Measurements from ENCODE around the gene PGAP2. TPM values are rescaled to one million over a fixed set of nuclear protein-coding genes. Genes with fewer than 3 reads are reported as not detected.
"Not testable (repeated sequence)": the region's sequence is repeated elsewhere in the genome, so short reads cannot be mapped to it uniquely, and the experiment has no call there.

The PGAP2 gene
- total RNA-seq, 1 donor from 2014 or later: 22.7 TPM

DNA sequence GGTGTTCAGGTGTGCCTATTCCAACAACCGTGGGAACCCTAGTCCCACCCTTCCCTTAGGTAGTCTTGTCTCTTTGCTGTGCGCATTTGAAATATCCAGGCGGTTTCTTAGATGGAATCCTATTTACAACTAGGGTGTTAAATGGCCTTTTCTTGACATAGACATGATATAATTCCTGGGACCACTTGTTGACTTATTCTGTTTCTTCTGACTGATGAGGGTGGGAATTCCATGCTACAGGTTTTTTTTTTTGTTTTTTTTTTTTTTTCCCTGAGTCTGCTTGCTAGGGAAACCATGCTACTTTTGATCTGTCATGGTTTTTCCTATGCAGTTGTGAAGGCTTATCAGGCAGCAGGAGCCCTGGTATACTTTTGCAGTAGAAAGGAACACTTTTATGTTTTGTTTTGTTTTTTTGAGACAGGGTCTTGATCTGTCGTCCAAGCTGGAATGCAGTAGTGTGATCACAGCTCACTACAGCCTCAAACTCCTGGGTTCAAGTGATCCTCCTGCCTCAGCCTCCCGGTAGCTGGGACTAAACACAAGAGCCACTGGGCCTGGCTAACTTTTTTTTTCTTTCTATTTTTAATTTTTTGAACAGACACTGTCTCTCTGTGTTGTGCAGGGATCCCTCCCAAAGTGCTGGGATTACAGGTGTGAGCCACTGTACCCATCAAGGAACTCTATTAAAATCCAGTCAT lies 48.6 kb downstream of the PGAP2 start:
- Mint-ChIP-seq H3K27me3 (ENCODE audit: unreplicated experiment) (peaks cover 8% of the 10 kb centered on the region), H3K27ac (ENCODE audit: unreplicated experiment) (no peak overlapping the region), H3K4me3 (ENCODE audit: unreplicated experiment) (peak overlapping the region; percentile 94), H3K36me3 (ENCODE audit: low read depth, unreplicated experiment) (peaks cover 4% of the 10 kb centered on the region), H3K4me1 (ENCODE audit: unreplicated experiment) (peaks cover 45% of the 10 kb centered on the region), H3K9me3 (ENCODE audit: unreplicated experiment) (peaks cover 4% of the 10 kb centered on the region)
- TF ChIP-seq, protein P1, sequence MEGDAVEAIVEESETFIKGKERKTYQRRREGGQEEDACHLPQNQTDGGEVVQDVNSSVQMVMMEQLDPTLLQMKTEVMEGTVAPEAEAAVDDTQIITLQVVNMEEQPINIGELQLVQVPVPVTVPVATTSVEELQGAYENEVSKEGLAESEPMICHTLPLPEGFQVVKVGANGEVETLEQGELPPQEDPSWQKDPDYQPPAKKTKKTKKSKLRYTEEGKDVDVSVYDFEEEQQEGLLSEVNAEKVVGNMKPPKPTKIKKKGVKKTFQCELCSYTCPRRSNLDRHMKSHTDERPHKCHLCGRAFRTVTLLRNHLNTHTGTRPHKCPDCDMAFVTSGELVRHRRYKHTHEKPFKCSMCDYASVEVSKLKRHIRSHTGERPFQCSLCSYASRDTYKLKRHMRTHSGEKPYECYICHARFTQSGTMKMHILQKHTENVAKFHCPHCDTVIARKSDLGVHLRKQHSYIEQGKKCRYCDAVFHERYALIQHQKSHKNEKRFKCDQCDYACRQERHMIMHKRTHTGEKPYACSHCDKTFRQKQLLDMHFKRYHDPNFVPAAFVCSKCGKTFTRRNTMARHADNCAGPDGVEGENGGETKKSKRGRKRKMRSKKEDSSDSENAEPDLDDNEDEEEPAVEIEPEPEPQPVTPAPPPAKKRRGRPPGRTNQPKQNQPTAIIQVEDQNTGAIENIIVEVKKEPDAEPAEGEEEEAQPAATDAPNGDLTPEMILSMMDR (IDR thresholded peaks at IDR 0.05; ENCODE audit: unreplicated experiment): no peak
- DNase-seq (ENCODE audit: low spot score): no peak

DNA sequence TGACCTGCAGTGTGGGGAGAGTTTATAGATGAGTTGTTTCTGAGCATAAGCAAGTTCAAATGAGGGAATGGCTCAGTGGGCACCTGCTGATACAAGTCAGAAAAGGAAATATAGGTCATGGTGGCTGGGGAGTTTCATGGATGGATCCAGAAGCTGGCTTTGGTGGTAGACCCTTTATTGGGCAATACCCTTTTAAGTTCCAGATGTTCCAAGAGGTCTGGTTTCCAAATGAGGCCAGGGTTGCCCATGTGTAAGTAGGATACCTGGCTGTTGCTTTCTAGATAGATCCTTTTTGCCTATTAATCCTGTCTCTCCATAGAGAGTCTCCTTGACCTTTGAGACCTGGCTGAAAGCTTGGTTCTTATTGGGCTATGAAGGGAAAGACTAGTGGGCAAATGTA lies 49.3 kb downstream of the PGAP2 start:
- no peak for DNase-seq (ENCODE audit: low spot score)
- no peak overlapping the region for H3K27ac Mint-ChIP-seq (ENCODE audit: unreplicated experiment)
- peaks cover 4% of the 10 kb centered on the region for H3K36me3 Mint-ChIP-seq (ENCODE audit: low read depth, unreplicated experiment)
- H3K9me3 Mint-ChIP-seq (ENCODE audit: unreplicated experiment): peaks cover 4% of the 10 kb centered on the region
- TF ChIP-seq, protein P1 (IDR thresholded peaks at IDR 0.05; ENCODE audit: unreplicated experiment): no peak
- H3K27me3 Mint-ChIP-seq (ENCODE audit: unreplicated experiment): peaks cover 8% of the 10 kb centered on the region
- H3K4me1 Mint-ChIP-seq (ENCODE audit: unreplicated experiment): peaks cover 47% of the 10 kb centered on the region
- peak overlapping the region; percentile 50 for H3K4me3 Mint-ChIP-seq (ENCODE audit: unreplicated experiment)

DNA sequence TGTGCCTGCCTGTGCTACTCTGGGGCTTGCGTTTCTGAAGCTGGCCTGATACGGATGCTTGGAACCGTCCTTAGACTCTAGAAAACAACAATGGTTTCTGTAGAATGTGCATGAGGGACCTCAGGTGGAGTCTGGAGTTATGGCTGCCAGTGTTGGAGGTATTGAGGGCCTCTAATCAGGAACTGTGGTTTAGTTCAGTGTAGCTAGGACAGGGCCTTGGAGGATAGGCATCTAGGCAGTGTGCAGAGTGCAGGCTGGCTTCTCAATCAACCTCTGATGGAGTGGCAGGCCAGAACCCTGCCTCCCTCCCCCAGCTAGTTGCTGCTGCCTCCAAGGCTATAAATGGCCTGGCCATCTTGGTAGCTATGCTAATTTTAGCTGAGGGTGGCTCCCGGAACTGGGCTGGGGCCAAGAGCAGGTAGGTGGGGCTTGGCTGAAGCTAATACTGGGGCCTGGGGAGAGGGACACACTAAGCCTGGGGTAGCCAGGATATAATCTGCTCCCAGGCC lies 51.1 kb downstream of the PGAP2 start:
- no peak overlapping the region for H3K4me3 Mint-ChIP-seq (ENCODE audit: unreplicated experiment)
- DNase-seq (ENCODE audit: low spot score): no peak
- TF ChIP-seq, protein P1 (IDR thresholded peaks at IDR 0.05; ENCODE audit: unreplicated experiment): no peak

GRCh38 chr11:3860375-3860774 lies 52.0 kb downstream of the PGAP2 start:
- Mint-ChIP-seq H3K9me3 (ENCODE audit: unreplicated experiment) (no peaks in the 10 kb centered on the region), H3K4me3 (ENCODE audit: unreplicated experiment) (no peak overlapping the region), H3K36me3 (ENCODE audit: low read depth, unreplicated experiment) (peaks cover 4% of the 10 kb centered on the region), H3K27me3 (ENCODE audit: unreplicated experiment) (peaks cover 4% of the 10 kb centered on the region), H3K27ac (ENCODE audit: unreplicated experiment) (no peak overlapping the region), H3K4me1 (ENCODE audit: unreplicated experiment) (peaks cover 35% of the 10 kb centered on the region)
- DNase-seq (ENCODE audit: low spot score): no peak
- TF ChIP-seq, protein P1 (IDR thresholded peaks at IDR 0.05; ENCODE audit: unreplicated experiment): no peak

More for the DNA sequence above, 51.1 kb downstream of the PGAP2 start:
- H3K9me3 Mint-ChIP-seq (ENCODE audit: unreplicated experiment): no peaks in the 10 kb centered on the region
- H3K27me3 Mint-ChIP-seq (ENCODE audit: unreplicated experiment): peaks cover 5% of the 10 kb centered on the region
- peaks cover 37% of the 10 kb centered on the region for H3K4me1 Mint-ChIP-seq (ENCODE audit: unreplicated experiment)
- peaks cover 4% of the 10 kb centered on the region for H3K36me3 Mint-ChIP-seq (ENCODE audit: low read depth, unreplicated experiment)
- H3K27ac Mint-ChIP-seq (ENCODE audit: unreplicated experiment): no peak overlapping the region

DNA sequence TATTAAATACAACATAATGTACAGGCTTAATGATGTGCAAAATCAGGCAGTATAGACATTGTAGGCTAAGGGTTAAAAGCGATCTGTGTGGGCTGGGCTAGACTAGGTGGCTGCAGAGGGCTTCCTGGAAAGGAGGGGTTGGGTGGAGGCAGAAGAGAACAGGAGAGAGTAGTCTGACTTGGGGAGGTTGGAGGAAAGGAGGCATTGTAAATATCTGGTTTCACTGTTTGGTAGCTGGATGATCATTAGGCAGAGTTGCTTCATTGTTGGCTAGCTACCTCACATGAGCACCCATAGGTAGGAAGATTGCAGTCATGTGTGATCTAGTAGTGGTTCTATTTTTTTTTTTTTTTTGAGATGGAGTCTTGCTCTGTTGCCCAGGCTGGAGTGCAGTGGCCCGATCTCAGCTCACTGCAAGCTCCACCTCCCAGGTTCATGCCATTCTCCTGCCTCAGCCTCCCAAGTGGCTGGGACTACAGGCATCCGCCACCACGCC lies 52.6 kb downstream of the PGAP2 start:
- peaks cover 40% of the 10 kb centered on the region for H3K4me1 Mint-ChIP-seq (ENCODE audit: unreplicated experiment)
- not testable (repeated sequence) for H3K27me3 Mint-ChIP-seq (ENCODE audit: unreplicated experiment); H3K36me3 Mint-ChIP-seq (ENCODE audit: low read depth, unreplicated experiment); DNase-seq (ENCODE audit: low spot score); H3K9me3 Mint-ChIP-seq (ENCODE audit: unreplicated experiment)
- peak overlapping the region; percentile 43 for H3K27ac Mint-ChIP-seq (ENCODE audit: unreplicated experiment)
- H3K4me3 Mint-ChIP-seq (ENCODE audit: unreplicated experiment): peak overlapping the region; percentile 48

Measured in endothelial cell (in vitro differentiated cells).